ENCODE results near the gene HTRA1.

DNA sequence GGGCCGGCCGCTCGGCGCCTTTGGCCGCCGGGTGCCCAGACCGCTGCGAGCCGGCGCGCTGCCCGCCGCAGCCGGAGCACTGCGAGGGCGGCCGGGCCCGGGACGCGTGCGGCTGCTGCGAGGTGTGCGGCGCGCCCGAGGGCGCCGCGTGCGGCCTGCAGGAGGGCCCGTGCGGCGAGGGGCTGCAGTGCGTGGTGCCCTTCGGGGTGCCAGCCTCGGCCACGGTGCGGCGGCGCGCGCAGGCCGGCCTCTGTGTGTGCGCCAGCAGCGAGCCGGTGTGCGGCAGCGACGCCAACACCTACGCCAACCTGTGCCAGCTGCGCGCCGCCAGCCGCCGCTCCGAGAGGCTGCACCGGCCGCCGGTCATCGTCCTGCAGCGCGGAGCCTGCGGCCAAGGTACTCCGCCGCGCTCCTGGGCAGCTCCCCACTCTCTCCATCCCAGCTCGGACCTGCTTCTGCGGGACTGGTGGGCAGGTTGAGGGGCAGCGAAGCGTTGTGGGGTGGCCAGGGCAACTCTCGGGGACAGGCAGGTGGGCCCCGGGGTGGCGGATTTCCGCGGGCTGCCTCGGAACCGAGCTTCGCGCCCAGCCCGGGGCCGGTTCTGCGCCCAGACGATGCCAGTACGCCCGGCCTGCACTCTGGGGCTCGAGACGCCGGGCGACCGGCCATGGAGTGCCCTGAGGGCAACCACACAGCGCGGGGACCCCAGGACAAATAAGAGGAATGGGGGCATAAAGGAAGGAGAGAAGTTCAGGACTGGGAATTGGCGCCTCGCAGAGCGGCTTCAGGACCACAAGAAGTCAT is 578 bp downstream of the HTRA1 start:
- TF ChIP-seq, protein P1, sequence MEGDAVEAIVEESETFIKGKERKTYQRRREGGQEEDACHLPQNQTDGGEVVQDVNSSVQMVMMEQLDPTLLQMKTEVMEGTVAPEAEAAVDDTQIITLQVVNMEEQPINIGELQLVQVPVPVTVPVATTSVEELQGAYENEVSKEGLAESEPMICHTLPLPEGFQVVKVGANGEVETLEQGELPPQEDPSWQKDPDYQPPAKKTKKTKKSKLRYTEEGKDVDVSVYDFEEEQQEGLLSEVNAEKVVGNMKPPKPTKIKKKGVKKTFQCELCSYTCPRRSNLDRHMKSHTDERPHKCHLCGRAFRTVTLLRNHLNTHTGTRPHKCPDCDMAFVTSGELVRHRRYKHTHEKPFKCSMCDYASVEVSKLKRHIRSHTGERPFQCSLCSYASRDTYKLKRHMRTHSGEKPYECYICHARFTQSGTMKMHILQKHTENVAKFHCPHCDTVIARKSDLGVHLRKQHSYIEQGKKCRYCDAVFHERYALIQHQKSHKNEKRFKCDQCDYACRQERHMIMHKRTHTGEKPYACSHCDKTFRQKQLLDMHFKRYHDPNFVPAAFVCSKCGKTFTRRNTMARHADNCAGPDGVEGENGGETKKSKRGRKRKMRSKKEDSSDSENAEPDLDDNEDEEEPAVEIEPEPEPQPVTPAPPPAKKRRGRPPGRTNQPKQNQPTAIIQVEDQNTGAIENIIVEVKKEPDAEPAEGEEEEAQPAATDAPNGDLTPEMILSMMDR (IDR thresholded peaks at IDR 0.05 in 4 of 5, conservative IDR thresholded peaks at IDR 0.05 in 1 of 5): no peak
- TF ChIP-seq POLR2A (IDR thresholded peaks at IDR 0.05): no peak
